Superior temporal gyrus (tissue), 1 donor: Measurements from ENCODE around the gene RFC5.
A peak's percentile ranks its signal among the peaks of the same experiment; 100 is the strongest.
"Not testable (repeated sequence)": the region's sequence is repeated elsewhere in the genome, so short reads cannot be mapped to it uniquely, and the experiment has no call there.

ENCODE experiments used
- DNase-seq: peaks from one replicate; pipeline ENCODE4 v3.0.0-alpha.2; 2016; ENCODE audit errors: extremely low spot score

RFC5 gene, protein sequence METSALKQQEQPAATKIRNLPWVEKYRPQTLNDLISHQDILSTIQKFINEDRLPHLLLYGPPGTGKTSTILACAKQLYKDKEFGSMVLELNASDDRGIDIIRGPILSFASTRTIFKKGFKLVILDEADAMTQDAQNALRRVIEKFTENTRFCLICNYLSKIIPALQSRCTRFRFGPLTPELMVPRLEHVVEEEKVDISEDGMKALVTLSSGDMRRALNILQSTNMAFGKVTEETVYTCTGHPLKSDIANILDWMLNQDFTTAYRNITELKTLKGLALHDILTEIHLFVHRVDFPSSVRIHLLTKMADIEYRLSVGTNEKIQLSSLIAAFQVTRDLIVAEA

GRCh38 chr12:118016424-118017264 lies at the start of gene RFC5:
TSS of gene RFC5 (plus strand) at chr12:118016703. CDS start at chr12:118016828, 125 bp downstream.
- peak; percentile 98 for DNase-seq

DNA sequence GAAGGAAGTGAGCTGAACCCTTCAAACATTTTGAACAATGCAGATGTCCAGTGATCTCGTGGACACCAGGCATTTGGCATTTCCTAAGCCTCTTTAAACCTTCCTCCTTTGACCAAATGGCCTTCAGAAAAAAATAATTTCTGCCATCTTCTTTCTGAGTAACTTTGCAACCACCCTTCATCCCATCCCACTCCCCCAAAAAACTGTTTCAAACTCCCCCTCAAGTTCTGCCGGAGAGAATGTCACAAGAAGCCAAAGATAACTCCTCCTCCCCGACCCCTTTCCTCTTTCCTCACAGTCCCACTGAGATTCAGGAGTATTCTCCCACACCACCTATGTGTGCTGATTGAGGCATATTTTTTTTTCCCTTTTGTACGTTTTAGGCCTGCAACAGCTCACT lies 49.5 kb upstream of the RFC5 start:
- DNase-seq, result no peak

DNA sequence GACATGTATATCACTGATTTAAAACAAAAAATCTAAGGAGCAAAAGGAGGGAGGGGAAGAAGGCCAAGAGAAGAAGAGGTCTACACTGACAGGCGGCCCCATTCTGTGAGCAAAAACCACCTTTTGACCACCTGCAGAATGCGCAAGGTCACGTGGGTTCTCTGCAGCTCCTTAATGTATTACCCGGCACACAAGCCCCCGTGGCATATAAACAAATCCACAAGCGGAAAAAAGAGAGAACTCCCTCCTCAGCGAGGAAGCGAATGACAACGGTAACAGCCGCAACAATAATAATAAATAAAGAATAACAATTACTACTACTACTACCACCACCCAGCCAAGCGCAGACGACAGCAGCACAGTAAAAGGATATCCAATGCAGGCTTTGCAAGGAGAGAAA lies 49.0 kb upstream of the RFC5 start:
- peak; percentile 37 for DNase-seq

GRCh38 chr12:117968151-117968789 lies 48.2 kb upstream of the RFC5 start:
- no peak for DNase-seq

DNA sequence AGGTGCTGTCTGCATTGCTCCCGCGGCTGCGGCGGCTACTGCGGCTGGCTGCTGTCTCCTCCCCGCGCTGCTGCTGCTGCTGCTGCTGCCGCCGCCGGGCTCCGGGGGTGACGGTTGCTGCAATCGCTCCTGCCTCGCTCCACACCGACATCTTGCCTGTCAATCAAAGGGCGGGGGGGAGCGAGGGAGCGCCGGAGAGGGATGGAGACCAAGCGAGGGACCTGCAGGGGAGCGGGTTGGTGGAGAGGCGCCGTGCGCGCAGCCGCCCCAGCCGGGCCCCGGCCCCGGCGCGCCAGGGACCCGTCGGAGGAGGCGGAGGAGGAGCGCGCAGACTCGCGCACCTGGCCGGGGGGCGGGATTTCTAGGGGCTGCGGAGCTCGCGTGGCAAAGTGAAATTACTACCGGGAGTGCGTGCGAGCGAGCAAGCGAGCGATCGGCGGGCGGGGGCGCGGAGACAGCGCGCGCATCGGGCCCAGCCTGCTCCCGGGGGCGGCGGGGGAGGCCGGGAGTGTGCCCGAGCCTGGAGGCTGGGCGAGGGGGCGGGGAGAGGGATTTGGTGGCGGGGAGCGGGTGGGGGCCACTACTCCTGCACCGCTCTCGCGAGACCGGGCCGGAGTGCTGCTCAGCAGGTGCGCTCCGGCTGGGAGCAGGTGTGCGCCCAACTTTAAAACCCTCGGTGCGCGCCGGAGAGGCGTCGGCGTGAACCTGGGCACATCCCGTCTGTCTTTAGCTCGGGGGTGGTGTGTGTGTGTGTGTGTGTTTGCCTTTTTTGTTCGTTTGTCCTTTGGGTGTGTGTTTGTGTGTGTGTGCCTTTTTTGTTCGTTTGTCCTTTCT lies 47.5 kb upstream of the RFC5 start, which contains the start of gene KSR2:
Gene KSR2, minus strand, starts transcription at position 165 of the 834 bp plus-strand sequence. CDS start 735 bp downstream, outside the sequence.
- DNase-seq, result peak; percentile 34

DNA sequence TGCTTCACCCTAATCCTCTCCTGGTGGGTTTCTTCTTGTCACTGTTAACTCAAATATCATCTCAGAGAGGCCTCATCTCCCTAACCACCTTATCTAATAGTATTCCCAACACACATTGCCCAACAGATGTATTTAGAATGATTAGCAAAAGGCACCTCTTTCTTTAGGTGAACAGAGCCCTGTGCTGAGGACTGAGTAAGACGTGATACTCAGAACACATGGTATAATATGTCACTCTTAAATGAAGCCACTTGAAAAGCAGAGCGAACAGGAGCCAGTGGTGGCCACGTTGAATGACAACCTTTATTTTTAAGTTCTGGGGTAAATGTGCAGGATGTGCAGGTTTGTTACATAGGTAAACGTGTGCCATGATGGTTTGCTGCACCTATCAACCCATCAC lies 46.2 kb upstream of the RFC5 start:
- DNase-seq, result no peak

DNA sequence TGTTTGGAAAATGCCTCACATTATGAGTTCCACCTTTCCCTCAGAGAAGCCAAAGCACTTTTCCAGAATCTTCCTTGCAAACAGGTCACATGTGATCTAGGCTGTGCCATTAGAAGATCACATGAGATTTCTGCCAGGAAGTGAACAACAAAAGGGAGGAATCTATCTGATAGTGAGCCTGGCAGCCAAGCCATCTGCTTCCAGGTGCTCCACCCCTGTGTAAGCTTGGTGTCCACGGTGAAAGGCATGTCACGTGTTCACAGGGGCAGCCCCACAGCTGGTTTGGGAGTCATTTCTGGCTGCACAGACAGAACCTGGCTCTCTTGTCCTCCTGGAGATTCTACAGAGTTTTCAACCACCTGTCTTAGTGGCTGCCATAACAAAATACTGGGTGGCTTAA lies 44.2 kb upstream of the RFC5 start:
- DNase-seq, result no peak

DNA sequence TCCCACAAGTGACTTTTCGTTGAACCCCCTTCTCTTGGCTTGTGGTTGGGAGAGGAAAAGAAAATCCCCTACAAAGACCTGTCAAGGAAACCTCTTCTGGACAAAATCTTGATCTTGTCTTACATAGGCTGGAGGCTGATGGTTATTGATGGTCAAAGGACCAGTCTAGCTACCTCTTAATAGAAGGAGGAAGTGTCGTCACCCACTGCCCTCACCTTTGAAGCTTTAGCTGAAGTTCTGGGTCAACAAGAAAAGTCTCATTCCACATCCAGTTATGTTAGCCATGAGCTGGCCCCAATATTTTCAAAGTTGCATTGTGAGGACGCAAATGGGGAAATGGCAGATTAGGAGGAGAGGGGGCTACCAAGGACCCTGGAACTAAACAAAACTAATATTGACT lies 41.5 kb upstream of the RFC5 start:
- DNase-seq, result no peak

- DNase-seq, result no peak
These were observed 39.1 kb upstream of the RFC5 start for GRCh38 chr12:117977373-117977772.

DNA sequence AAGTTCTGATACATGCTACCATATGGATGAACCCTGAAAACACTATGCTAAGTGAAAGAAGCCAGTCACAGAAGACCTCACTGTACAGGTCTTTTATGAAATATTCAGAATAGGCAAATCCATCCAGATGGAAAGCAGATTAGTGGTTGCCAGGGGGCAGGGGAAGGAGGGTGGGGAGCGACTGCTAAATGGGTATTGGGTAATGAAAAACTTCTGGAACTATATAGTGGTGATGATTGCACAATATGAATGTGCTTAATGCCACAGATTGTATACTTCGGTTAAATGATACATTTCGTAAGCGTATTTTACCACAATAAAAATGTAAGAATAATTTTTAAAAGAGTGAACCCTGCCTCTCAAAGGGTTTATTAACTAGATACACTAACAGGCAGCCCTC lies 35.9 kb upstream of the RFC5 start:
- no peak for DNase-seq

DNA sequence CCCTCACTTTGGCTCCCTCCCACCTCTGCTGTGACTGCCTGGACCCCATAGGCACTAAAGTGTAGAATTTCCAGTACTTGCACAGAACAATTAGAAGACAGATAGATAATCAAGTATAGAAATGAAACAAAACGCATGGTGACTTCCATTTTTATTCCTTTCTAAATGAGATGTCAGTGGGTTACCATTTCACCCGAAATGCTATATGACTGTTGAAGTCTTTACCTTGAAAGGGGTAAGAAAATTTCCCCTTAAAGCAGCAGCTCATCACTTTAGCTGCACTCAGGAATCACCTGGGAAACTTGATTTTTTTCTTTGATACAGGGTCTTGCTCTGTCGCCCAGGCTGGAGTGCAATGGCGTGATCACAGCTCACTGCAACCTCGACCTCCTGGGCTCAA lies 35.2 kb upstream of the RFC5 start:
- no peak for DNase-seq

DNA sequence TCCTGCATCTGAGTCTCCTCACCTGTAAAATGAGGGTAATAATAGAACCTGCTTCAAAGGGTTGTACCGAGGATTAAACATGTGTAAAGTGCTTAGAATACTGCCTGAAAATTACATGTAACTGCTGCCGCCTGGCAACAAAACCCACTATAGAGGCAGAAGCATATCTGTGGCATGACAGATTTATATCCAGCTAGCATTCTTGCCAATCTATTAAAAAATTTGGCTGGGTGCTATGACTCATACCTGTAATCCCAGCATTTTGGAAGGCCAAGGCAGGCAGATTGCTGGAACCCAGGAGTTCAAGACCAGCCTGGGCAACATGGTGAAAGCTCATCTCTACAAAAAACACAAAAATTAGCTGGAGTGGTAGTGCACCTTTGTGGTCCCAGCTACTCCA lies 31.3 kb upstream of the RFC5 start:
- no peak for DNase-seq

- no peak for DNase-seq
These were observed 29.6 kb upstream of the RFC5 start for GRCh38 chr12:117986705-117987469.

DNA sequence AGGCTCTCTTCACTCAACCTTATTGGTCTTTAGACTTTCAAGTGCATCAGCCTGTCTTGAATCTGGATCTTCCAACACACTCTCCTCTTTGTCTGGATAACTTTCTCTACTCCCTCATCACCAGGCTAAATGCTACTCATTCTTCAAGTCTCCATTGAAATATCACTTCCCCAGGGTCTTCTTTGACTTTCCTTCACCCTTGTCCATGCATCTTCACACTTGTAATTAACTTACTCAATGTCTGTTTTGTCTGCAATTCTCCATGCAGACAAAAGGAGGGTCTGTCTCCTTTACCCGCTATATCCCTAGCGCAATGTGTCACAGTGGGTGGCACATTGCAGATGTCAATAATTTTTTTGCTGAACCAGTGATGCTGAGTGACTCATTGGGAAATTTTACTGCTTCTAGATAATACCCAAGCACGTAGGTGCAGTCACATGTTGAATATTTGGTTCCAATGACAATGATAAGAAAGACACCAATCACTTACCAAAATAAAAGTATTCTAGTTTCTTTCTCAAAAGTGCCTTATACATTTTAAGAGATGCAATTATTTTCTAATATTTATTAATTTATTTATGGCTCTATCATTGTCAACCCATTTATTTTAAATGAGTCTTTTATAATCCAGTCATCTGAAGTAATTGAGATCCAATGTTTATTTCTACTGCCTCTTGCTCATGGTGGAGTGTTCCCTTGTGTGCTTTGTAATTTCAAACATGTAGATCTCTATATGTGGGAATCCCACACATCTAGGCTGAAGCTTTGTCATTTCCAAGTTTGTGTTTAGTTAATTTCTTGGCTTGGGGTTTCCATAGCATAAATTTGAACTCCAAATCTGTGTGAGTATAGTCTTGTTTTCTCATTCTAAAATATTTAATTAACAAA lies 21.7 kb upstream of the RFC5 start:
- no peak for DNase-seq

DNA sequence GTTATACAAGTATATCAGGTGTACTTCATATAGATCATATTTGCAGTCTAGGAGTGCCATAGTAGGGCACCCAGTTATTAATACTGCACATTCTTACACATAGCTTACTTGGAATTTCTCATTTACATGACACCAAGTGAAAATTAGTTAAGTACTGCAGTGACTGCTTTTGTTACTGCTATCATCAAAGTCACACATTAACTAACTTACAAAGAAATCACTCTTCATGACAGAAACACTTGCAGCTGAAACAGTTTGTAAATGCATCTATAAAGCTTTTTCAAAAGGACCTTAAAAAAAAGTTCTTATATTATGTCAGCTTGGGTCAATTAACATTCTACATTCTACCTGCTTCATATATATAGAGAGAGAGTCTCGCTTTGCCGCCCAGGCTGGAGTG lies 17.8 kb upstream of the RFC5 start:
- DNase-seq, result no peak

- not testable (repeated sequence) for DNase-seq
These were observed 16.7 kb upstream of the RFC5 start for GRCh38 chr12:117999806-118000205.

DNA sequence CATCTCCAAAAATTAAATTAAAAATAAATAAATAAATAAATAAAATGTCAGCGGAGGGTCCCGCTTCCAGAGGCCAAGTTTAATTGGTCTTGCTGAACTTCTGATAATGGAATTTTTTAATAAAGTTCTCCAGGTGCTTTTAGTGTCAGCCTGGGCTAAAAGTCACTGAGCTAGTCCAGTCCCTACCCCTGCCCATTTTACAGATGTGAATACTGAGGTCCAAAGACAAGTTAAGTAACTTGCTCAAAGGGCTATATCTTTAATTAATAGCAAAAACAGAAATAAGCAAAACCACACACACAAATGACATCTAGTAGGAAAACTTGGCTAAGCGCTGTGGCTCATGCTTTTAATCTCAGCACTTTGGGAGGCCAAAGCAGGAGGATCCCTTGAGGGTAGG lies 5.6 kb upstream of the RFC5 start:
- DNase-seq, result no peak

DNA sequence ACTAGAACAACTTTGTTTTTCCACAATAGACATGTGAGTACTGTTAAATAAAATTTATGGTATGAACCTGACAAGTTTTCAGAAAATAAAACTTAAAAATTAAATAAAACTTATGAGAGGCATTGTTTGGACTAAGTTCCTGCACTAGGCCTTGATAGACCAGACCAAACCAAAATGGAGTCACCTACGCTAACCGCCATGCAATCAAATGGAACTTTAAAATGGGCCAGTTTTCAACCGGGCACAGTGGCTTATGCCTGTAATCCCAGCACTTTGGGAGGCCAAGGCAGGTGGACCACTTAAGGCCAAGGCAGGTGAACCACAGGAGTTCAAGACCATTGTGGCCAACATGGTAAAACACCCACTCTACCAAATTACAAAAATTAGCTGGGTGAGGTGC lies 5.1 kb upstream of the RFC5 start:
- DNase-seq, result no peak

DNA sequence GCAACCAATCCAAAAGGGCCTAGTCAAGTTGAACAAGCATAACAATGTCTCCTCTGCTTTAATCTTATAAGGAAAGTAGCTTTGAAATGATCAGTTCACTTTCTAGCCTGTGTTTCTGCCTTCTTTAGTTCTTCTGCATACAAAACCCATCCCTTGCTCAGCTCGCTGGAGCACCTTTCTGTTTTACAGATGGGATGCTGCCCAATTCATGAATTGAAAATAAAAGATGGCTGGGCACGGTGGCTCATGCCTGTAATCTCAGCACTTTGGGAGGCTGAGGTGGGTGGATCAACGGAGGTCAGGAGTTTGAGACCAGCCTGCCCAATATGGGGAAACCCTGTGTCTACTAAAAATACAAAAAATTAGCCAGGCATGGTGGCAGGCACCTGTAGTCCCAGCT lies 4.5 kb upstream of the RFC5 start:
- DNase-seq, result no peak

- DNase-seq, result no peak
These were observed 3.2 kb upstream of the RFC5 start for GRCh38 chr12:118013283-118013682.
